ENCODE results near the gene PTPRD.

Gene PTPRD

GRCh38 chr9:9892217-9892616, 720.6 kb downstream of the PTPRD start:
- DNase-seq (ENCODE audit: low read depth): no peak

GRCh38 chr9:9881692-9882091, 731.1 kb downstream of the PTPRD start:
- no peak for DNase-seq (ENCODE audit: low read depth)

GRCh38 chr9:9874270-9874669, 738.5 kb downstream of the PTPRD start:
- DNase-seq (ENCODE audit: low read depth): no peak

GRCh38 chr9:9862235-9862810, 750.5 kb downstream of the PTPRD start:
- DNase-seq (ENCODE audit: low read depth): no peak

DNA sequence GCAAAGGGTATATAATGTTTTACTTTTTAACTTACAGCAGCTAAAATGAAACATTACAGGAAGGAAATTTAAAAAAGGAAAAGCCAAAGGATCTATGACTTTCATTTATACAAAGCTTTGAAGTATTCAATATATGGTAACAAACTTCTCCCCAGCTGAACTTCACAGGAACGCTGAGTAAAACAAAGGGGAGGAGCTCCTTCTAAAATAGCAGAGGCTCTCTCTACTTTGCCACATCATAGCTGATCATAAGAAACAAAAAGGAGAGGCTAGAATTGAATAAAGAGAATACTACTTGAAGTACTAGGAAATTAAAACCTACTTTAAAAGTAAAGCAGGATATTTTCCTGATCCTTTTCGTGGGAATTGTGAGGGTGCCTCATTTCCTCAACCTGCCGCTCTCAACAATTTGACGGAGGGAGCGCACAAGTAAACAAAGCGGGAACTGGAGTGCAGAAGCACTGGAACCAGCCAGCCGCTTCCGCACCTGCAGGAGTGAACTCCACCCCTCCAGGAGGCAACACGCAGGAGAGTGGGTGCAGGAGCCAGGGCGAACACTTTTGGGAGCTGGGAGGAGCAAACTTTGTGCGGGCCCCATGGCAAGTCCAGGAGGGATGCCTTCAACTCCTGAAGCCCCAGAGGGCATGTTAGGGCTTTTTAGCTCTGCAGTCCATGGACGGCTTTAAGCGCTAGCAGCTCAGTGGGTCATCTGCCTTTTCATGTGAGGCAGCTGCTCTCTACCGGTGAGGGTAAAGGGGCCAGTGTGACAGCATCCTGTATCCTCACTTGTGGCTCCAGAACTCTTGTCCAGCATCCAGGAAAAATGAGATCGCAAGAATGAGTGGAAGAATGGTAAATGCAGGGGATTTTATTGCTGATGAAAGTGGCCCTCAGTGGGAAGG, 757.4 kb downstream of the PTPRD start:
- DNase-seq (ENCODE audit: low read depth): no peak

GRCh38 chr9:9847750-9848149, 765.1 kb downstream of the PTPRD start:
- DNase-seq (ENCODE audit: low read depth): no peak

DNA sequence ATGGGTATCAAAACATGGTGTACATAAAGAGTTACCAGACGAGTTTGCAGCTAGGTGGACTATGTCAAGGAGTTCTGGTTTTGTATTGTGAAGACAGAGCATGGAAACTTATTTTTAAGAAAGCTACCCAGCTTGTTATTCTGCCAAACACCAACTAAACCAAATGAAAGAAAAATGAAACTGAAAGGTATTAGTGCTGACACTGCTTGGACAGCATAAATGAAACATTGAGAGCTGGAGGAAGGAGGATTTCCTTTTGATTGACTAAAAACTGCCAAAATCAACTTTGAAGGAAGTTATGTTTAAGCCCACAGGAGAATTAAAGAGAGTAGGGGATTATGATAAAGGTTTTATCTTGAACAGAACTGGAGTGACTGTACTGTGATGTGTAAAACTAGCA, 766.2 kb downstream of the PTPRD start:
- DNase-seq (ENCODE audit: low read depth): no peak

DNA sequence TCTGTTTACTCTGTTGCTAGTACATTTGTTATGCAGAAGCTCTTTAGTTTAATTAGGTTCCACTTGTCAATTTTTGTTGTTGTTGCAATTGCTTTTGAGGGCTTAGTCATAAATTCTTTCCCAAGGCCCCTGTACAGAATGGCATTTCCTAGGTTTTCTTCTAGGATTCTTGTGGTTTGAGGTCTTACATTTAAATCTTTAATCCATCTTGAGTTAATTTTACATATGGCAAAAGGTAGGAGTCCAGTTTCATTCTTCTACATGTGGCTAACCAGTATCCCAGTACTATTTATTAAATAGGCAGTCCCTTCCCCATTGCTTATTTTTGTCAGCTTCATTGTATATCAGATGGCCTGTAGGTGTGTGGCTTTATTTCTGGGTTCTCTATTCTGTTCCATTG, 792.4 kb downstream of the PTPRD start:
- DNase-seq (ENCODE audit: low read depth): no peak

GRCh38 chr9:9819886-9820285, 792.9 kb downstream of the PTPRD start:
- DNase-seq (ENCODE audit: low read depth): no peak

DNA sequence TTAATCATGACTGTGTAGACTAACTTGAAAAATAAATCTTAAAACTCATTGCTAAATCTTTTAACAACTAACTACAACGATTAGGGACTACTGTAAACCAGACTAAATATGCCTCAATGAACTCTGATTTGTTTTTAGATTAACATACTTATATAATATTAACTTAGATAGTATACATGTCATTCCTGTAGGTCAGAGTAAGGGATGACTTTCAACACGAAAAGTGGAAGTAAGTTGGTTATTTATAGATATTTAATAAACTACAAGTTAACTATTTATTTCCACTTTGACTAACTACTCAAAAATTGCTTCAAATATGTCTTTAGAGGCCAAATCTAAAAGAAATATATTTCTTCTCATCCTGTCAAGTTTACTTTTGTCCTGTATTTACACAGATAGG, 795.6 kb downstream of the PTPRD start:
- no peak for DNase-seq (ENCODE audit: low read depth)

- no peak for DNase-seq (ENCODE audit: low read depth)
These were observed 808.7 kb downstream of the PTPRD start for GRCh38 chr9:9804109-9804508.

GRCh38 chr9:9799287-9799686, 813.5 kb downstream of the PTPRD start:
- DNase-seq (ENCODE audit: low read depth): no peak

- no peak for DNase-seq (ENCODE audit: low read depth)
These were observed 820.5 kb downstream of the PTPRD start for GRCh38 chr9:9792144-9792857.

GRCh38 chr9:9791611-9792010, 821.2 kb downstream of the PTPRD start:
- DNase-seq (ENCODE audit: low read depth): no peak

DNA sequence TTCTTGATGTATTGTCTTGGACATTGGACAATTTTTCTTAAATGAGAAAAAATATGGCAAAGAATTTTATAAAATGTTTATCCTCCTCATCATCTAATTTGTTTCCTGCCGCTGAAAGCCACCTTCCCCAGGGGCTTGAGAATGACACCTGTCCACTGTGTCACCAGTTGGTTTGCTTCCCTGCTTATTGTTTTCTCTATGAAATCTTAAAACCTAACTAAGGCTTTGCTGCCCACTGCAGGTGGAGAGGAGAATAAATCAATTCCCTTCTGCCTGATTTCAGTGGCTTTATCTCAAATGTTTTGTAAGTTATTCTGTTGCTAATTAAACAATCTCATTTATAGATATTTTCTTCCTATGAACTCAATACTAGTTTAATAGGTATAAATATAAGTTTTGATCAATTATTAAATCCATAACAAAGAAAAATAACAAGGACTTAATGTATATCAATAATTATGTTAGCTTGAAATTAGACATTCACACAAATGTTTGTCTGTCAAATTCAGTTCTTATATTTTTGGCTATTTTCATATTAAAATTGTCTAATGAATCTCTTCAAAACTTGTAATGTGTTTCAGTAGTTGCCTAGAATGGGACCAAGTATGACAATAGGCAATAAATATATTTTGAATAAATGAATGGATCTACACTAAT, 822.5 kb downstream of the PTPRD start:
- no peak for DNase-seq (ENCODE audit: low read depth)

DNA sequence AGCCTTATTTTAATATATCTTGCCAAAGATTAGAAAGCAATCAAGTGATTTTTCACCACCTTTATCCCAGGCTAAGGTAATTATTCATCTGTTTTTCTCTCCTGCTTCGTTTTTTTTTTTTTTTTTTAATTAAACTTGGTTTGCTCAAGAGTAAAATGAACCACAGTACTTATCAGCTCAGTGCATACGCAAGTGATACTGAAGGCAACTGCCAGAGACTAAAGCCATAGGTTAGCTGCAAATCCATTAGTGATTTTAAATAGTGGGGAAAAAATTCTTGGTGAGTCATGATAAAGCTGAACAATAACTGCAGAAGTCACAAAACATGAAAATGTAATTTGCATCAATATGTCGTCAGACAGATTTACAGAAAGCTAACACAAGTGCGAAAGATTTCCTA, 829.1 kb downstream of the PTPRD start:
- DNase-seq (ENCODE audit: low read depth): no peak

DNA sequence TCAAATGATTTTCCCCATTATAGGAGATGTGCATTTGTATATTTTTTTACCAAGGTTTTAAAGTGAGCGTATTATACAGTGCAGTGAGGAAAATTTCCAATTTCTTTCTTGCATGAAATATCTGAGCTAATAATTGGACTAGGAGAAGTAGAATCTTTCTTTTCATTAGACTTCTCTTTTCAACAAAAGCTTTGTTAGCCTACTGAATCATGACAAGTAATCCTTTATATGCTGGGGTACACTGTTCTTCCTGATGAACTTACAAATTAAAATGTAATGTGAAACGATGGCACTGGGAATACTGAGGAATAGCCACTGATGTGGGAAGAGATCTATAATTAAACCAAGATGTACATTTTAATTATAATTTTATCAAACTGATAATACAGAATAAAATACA, 829.6 kb downstream of the PTPRD start:
- no peak for DNase-seq (ENCODE audit: low read depth)

- no peak for DNase-seq (ENCODE audit: low read depth)
These were observed 834.5 kb downstream of the PTPRD start for GRCh38 chr9:9778293-9778692.

- DNase-seq (ENCODE audit: low read depth): no peak
These were observed 838.3 kb downstream of the PTPRD start for GRCh38 chr9:9774471-9774870.

- DNase-seq (ENCODE audit: low read depth): no peak
These were observed 841.5 kb downstream of the PTPRD start for GRCh38 chr9:9771314-9771713.

DNA sequence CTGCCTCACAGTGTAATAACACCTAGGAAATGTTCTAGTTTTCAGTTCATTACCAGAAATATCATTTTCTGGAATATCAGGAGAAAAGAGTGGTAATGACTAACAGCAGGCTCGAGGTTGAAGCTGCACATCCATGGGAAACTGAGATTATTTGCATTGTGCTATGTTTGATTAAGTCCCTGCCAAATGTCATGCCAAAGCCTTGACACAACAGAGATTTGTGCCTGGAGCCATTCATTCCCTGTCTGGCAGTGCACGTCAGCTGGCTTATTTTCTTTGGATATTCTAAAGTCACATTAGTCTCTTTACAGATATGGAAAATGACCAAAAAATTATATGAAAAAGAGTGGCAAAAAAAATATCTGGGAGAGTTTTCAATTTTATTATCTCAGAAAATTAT, 848.0 kb downstream of the PTPRD start:
- DNase-seq (ENCODE audit: low read depth): no peak

- DNase-seq (ENCODE audit: low read depth): no peak
These were observed 858.6 kb downstream of the PTPRD start for GRCh38 chr9:9754186-9754585.

DNA sequence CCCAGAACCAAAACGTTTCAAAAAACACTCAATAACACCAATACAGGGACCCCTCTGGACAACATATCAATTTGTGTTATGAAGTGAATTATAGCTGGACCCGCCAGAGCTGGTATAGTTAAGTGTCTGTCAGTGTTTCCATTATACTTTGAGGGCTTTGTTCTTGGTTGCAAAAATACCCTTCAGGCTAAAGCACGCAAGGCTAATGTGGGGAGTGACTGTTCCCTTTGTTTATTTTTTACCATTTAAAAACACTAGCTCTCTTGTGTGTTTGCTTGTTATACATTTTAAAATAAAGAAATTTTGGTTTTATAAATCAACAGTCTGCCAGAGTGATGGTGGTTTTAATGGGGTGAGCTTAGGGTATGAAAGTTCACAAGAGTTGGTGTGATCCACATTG, 859.5 kb downstream of the PTPRD start:
- DNase-seq (ENCODE audit: low read depth): no peak
